Upper lobe of right lung (tissue), 1 donor: ENCODE measurements around the gene CYP2D6. TPM values are rescaled to one million over a fixed set of nuclear protein-coding genes. Genes with fewer than 3 reads are reported as not detected.
A peak's percentile ranks its signal among the peaks of the same experiment; 100 is the strongest.
"Not testable (repeated sequence)": the region's sequence is repeated elsewhere in the genome, so short reads cannot be mapped to it uniquely, and the experiment has no call there.

ENCODE experiments used
- ATAC-seq: fragments of 200-7000 bp; cut with Tn5 transposase; one replicate; pipeline ENCODE4 v1.9.1; 2020; ENCODE audit warnings: mild to moderate bottlenecking, moderate library complexity
- DNase-seq: peaks from one replicate; pipeline ENCODE4 v3.0.0-alpha.2; 2020
- H3K27ac ChIP-seq: fragments of 200-600 bp; one replicate; pipeline ENCODE4 v1.8.0; 2022
- H3K27me3 ChIP-seq: fragments of 200-600 bp; one replicate; pipeline ENCODE4 v1.8.0; 2022; ENCODE audit warnings: mild to moderate bottlenecking
- H3K36me3 ChIP-seq: fragments of 200-600 bp; one replicate; pipeline ENCODE4 v1.8.0; 2022
- H3K4me1 ChIP-seq: fragments of 200-600 bp; one replicate; pipeline ENCODE4 v1.8.0; 2022
- H3K4me3 ChIP-seq: fragments of 200-600 bp; one replicate; pipeline ENCODE4 v1.8.0; 2022; ENCODE audit warnings: mild to moderate bottlenecking
- H3K9me3 ChIP-seq: fragments of 200-600 bp; one replicate; pipeline ENCODE4 v1.8.0; 2022
- CTCF ChIP-seq: fragments of 200-600 bp; IDR thresholded peaks from one replicate; pipeline ENCODE4 v1.8.0; 2022; ENCODE audit warnings: antibody characterized with exemption
- intact Hi-C: fragments of 100-400 bp; cut with DNase I; formaldehyde crosslinking; loops from one replicate; pipeline ENCODE4 v1.11.0; 2022
- long read RNA-seq: library from polyadenylated mRNA; unstranded; transcript quantifications from one replicate; pipeline ENCODE4 v2.0.0, GENCODE V29; 2021
- total RNA-seq: library from RNA; stranded (reverse); fragmentation: NEBNext Ultra II Directional; extraction: Animal tissue kit (Norgen Biotek cat#: 25700); gene quantifications from one replicate; pipeline ENCODE4 v1.2.1, GENCODE V29; 2021
- donor health status: DM: no; HTN: yes; CAD: no; lungs with severe emphysema.

CYP2D6 gene
- total RNA-seq, result 1.0 TPM
- long read RNA-seq, result 0 reads

GRCh38 chr22:42130639-42131431 lies at the start of gene CYP2D6:
CYP2D6 (minus strand) TSS chr22:42130810; CDS start chr22:42130791, 19 bp downstream.
- H3K4me1 ChIP-seq, H3K27ac ChIP-seq, H3K4me3 ChIP-seq, H3K9me3 ChIP-seq, DNase-seq, intact Hi-C loops, ATAC-seq, H3K36me3 ChIP-seq, H3K27me3 ChIP-seq: not testable (repeated sequence)

GRCh38 chr22:42179616-42180015 lies 49.0 kb upstream of the CYP2D6 start:
- Histone ChIP-seq H3K4me1 (no peaks in the 10 kb centered on the region), H3K27me3 (no peaks in the 10 kb centered on the region), H3K27ac (no peak overlapping the region), H3K4me3 (no peak overlapping the region), H3K36me3 (no peaks in the 10 kb centered on the region), H3K9me3 (no peaks in the 10 kb centered on the region)
- DNase-seq (no peak), ATAC-seq (no peak)
- intact Hi-C loops, result no loop called here
- TF ChIP-seq CTCF, result no peak

GRCh38 chr22:42178910-42179519 lies 48.4 kb upstream of the CYP2D6 start:
- no peak overlapping the region for H3K4me3 ChIP-seq
- TF ChIP-seq CTCF, result no peak
- H3K36me3 ChIP-seq, result no peaks in the 10 kb centered on the region
- no peak overlapping the region for H3K27ac ChIP-seq
- no peaks in the 10 kb centered on the region for H3K4me1 ChIP-seq
- DNase-seq, result no peak
- intact Hi-C loops, result no loop called here
- H3K9me3 ChIP-seq, result no peaks in the 10 kb centered on the region
- no peak for ATAC-seq
- H3K27me3 ChIP-seq, result no peaks in the 10 kb centered on the region

- H3K4me3 ChIP-seq, result no peak overlapping the region
- intact Hi-C loops, result no loop called here
- no peaks in the 10 kb centered on the region for H3K36me3 ChIP-seq
- ATAC-seq (peak; percentile 16), DNase-seq (no peak)
- H3K27me3 ChIP-seq, result no peaks in the 10 kb centered on the region
- no peak for TF ChIP-seq CTCF
- H3K9me3 ChIP-seq, result no peaks in the 10 kb centered on the region
- no peaks in the 10 kb centered on the region for H3K4me1 ChIP-seq
- no peak overlapping the region for H3K27ac ChIP-seq
Observed at GRCh38 chr22:42177891-42178336, 47.3 kb upstream of the CYP2D6 start.

- no peak overlapping the region for H3K27ac ChIP-seq
- ATAC-seq (no peak), DNase-seq (no peak)
- no peaks in the 10 kb centered on the region for H3K27me3 ChIP-seq
- TF ChIP-seq CTCF, result no peak
- no peaks in the 10 kb centered on the region for H3K9me3 ChIP-seq
- intact Hi-C loops, result no loop called here
- no peaks in the 10 kb centered on the region for H3K4me1 ChIP-seq
- peaks cover 4% of the 10 kb centered on the region for H3K36me3 ChIP-seq
- no peak overlapping the region for H3K4me3 ChIP-seq
Observed at GRCh38 chr22:42176255-42176915, 45.8 kb upstream of the CYP2D6 start.

GRCh38 chr22:42174062-42174461 lies 43.5 kb upstream of the CYP2D6 start:
- DNase-seq, result no peak
- no peaks in the 10 kb centered on the region for H3K27me3 ChIP-seq
- H3K4me3 ChIP-seq, result no peak overlapping the region
- H3K27ac ChIP-seq, result no peak overlapping the region
- no peaks in the 10 kb centered on the region for H3K4me1 ChIP-seq
- no peak for TF ChIP-seq CTCF
- no peaks in the 10 kb centered on the region for H3K9me3 ChIP-seq
- peaks cover 10% of the 10 kb centered on the region for H3K36me3 ChIP-seq
- ATAC-seq, result no peak
- intact Hi-C loops, result no loop called here
